ENCODE results near the gene ECI1.
A peak's percentile ranks its signal among the peaks of the same experiment; 100 is the strongest.

ECI1 gene

GRCh38 chr16:2233872-2234812 lies 17.2 kb downstream of the ECI1 start:
- no peak for DNase-seq (ENCODE audit: low read depth in 2 of 2)

DNA sequence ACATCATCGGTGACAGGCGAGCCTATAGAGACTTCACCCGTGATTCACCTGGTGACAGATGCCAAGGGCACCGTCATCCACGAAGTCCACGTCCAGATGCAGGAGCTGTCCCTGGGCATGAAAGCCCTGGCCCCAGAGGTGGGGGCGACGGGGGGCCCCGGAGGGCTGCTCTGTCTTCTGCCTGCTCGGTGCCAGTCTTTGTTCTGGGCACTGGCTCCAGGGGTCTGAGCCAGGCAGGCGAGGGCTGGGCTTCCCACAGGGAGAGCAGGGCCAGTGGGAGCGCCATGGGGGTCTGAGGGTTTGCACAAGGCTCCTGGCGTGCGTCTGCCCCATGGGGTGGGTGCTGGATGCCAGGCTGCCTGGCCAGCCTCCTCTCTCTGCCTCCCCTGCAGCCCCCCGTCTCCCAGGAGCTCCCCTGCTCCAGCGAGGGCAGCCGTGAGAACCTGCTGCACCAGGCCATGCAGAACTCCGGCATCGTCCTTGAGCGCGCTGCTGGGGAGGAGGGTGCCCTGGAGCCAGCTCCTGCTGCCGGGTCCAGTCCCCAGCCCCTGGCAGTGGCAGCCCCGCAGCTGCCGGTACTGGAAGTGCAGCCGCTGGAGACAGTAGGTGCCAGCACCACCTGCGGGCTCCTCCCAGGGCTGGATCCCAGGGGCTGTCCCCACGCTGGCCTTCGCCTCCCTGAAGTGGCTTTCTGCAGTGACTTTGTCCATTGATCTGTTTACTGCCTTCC lies 18.2 kb downstream of the ECI1 start:
- no peak for DNase-seq (ENCODE audit: low read depth in 2 of 2)

GRCh38 chr16:2232094-2232990 lies 19.0 kb downstream of the ECI1 start:
- no peak for DNase-seq (ENCODE audit: low read depth in 2 of 2)

DNA sequence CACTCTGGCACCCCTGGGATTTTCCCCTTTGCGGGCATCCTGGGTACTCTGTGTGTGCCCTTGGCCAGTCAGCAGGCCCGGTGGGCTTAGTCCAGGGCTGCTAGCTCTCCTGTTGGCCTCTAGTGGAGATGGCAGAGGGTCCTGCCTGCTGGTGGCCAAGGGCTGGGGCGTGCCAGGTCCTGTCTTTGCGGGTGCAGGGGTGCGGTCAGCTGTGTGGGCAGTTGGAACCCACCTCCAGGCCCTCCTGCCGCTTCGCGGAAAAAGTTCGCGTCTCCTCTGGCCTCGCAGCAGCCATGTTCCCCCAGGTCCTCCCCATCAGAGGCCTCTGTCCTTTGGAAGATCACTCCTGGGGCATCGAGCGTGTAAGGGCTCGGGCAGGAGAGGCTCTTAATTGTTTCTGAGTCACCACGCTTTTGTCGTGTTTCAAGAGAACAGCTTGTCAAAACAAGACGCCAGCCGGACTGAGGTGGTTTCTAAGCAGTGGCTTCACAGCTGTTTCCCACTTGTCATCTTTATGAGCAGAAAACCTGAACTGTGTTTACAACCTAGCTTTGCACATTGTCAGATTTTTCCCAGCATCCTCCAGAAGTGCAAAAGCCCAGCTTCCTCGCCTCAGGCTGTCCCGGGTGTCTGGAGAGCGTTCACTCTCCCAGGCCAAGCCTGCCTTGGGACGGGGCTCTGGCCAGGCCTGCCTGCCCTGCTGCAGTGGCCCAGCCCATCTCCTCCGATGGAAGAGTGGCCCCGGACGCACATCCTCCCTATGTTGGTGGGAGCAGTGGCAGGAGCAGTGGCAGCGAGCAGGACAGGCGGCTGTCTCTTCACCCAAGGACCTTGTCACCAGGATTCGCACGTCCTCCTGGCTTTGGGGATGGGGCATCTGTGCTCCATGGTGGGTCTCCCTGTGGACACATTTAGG lies 20.1 kb downstream of the ECI1 start:
- DNase-seq (ENCODE audit: low read depth in 2 of 2), result no peak

DNA sequence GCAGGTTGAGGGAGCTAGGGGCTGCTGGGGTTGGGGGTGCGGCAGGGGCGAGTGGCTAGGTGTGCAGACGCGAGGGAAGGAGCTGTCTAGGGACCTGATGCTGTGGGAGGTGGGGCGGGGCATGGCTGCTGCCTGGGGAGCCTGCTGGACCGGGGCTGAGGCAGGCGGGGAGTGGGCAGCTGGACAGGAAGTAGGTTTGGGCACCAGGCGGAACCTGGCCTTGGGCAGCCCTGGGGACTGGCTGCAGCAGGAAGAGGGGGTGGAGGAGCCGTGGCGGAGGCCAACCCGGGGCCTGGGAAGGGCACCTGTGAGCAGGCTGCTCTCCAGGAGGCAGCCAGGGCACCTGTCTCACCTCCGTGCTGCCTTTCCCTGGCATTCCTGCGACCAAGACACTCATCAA lies 21.0 kb downstream of the ECI1 start:
- DNase-seq (ENCODE audit: low read depth in 2 of 2), result no peak

DNA sequence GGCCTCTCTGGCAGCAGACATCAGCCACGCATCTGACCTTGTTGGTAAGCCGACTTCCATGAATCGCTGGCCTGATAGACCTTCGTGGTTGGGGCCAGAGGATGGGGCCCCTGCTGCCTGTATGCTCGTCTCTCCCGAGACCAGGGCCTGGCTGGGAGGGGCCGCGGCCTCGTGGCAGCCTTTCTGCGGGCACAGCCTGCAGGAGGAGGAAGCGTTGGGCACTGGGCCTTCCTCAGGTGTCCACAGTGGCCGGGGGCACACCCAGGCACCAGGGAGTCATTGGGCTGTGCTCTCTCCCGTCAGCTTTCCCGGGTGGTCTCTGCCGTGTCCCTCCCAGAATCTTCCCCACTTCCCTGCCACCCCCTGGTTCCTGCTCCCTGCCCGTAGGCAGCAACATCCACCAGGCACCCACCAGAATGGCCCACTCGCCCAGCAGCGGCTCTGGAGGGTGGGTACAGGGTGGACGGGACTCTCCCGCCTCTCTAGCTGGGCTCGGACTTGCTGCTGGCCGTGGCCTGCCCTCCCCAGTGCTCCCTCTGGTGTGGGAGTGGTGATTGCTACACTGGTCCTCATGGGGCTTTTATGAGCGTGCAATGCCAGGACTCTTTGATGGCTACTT lies 21.6 kb downstream of the ECI1 start:
- no peak for DNase-seq (ENCODE audit: low read depth in 2 of 2)

GRCh38 chr16:2229091-2229490 lies 22.3 kb downstream of the ECI1 start:
- DNase-seq (ENCODE audit: low read depth in 2 of 2), result no peak

GRCh38 chr16:2228161-2228824 lies 23.1 kb downstream of the ECI1 start:
- DNase-seq (ENCODE audit: low read depth in 2 of 2), result no peak

DNA sequence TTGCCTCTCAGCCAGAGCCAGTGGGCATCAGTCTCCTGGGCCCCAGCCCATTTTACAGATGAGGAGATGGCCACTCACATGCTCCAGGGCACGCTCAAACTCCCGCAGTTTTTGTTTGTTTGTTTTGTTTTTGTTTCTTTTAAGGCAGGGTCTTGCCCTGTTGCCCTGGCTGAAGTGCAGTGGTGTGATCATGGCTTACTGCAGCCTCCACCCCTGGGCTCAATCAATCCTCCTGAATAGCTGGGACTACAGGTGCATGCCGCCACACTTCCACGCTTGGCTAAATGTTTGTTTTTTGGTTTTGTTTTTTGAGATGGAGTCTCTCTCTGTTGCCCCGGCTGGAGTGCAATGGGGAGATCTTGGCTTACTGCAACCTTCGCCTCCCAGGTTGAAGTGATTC lies 24.5 kb downstream of the ECI1 start:
- DNase-seq (ENCODE audit: low read depth in 2 of 2), result no peak

DNA sequence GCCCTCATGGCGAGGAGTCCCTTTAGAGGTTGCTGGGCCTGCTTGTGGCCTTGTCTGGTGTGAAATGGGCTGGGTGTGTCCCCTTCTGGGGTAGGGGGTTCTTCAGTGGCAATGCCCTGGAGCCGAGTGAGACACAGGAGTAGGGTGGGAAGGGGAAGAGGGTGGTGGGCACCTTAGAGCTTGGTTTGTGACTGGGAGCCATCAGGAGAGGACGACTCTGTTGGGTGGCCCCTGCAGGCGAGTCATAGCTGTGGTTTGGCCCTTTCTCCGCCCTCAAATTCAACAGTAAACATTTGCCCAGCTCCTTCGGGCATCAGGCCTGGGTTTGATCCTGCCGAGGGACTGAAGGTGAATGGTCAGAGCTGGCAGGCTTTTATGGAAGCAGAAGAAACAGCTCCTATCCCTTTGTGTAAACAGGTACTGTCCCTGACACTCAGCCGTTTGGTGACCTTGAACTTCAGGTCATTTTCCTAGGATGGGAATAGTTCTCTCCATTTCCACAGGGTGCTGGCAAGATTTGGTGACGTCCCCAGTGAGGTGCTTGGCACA lies 25.1 kb downstream of the ECI1 start:
- no peak for DNase-seq (ENCODE audit: low read depth in 2 of 2)

GRCh38 chr16:2223942-2224486 lies 27.4 kb downstream of the ECI1 start:
- no peak for DNase-seq (ENCODE audit: low read depth in 2 of 2)

DNA sequence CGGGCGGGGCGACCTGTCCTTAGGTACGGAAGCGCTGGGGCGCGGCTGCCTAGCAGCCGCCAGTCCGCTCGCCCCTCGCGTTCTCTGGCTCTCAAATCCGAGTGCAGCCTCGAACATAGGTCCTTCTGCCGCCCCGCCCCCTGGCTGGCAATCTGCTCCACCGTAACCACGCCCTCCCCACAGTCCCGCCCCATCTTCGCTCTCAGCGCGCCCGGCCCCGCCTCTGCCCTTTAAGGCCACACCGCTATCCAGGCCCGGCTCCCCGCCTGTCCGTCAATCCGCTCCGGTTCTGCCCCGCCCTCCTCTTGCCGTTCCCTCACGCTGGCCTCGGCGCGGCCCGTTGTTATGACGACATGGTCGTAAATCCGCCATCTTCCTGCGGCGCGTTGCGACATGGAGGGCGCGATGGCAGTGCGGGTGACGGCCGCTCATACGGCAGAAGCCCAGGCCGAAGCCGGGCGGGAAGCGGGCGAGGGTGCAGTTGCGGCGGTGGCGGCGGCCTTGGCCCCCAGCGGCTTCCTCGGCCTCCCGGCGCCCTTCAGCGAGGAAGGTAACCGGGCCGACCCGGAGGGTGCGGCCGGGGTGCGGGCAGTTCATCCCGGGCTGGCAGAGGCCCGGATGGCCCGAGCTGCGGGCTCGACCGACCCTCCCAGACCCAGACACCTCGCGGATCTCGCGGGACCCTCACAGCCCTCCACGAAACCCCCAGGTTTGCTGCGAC lies 28.0 kb downstream of the ECI1 start, which contains the start of gene E4F1:
E4F1 (plus strand) TSS at position 371 of the 721 bp plus-strand sequence; CDS start at position 394, 23 bp downstream.
- peak; percentile 99 to 100 for DNase-seq (ENCODE audit: low read depth in 2 of 2)

- DNase-seq (ENCODE audit: low read depth in 2 of 2), result no peak
Measured at GRCh38 chr16:2216330-2216729, 35.1 kb downstream of the ECI1 start.

- DNase-seq (ENCODE audit: low read depth in 2 of 2), result no peak
Measured at GRCh38 chr16:2214719-2214968, 36.7 kb downstream of the ECI1 start, which contains the start of gene PGP. TSS of gene PGP (minus strand) at chr16:2214840. CDS start at chr16:2214777, 63 bp downstream.

DNA sequence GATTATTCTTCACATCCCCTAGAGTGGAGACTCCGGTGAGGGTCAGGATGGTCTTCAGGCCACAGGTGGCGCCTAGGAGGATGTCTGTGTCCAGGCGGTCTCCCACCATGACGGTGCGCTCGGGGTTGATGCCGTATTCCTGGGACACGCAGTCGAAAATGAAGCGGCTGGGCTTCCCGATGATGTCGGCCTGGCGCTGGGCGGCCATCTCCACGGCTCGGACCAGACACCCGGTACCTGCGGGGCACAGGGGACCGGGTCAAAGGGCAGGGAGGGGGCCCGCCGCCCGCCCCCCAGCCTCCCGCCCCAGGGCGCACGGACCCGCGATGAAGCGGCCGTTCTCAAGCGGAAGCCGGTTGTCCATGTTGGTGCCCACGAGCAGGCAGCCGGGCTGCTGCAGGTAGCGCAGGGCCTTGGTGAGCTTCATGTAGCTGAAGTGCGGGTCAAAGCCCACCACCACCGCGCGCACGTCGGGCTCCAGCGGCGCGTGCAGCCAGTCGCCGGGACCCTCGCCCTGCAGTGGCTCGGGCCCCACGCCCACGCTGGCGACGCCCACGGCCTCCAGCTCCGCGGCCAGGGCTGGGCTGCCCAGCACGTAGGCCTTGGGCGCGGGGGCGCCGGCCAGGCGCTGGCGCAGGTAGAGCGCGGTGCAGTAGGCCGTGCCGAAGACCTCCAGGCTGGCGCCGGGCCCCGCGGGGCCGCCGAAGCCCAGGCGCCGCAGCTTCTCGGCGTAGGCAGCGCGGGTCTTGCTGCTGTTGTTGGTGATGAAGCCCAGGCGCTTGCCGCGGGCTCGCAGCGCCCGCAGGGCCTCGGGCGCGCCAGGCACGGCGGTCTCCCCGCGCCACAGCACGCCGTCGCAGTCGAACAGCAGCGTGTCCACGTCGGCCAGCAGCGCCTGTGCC lies 37.3 kb downstream of the ECI1 start:
- no peak for DNase-seq (ENCODE audit: low read depth in 2 of 2)

GRCh38 chr16:2212362-2213324 lies 38.7 kb downstream of the ECI1 start:
- DNase-seq (ENCODE audit: low read depth in 2 of 2), result no peak

Measured in stimulated activated CD4-positive, alpha-beta T cell treated with anti-CD3 and anti-CD28 coated beads, Interleukin-4, amount 100 ng/mL, for 48 hours (primary cell).